Activated T-helper 1 cell treated with Interleukin-2 at 50 U/mL for 16 hours (primary cell): ENCODE results near the gene METRN.

Source experiments
- DNase-seq: peaks from one replicate; pipeline ENCODE4 v3.0.0-alpha.2; 2020; ENCODE audit warnings: low read depth

The METRN gene

GRCh38 chr16:760065-760464 is 45.1 kb downstream of the METRN start:
- DNase-seq, result no peak

GRCh38 chr16:760545-761343 is 45.8 kb downstream of the METRN start, which contains the start of gene MSLN:
TSS of gene MSLN (plus strand) at chr16:760734. CDS start at chr16:762681, 1,947 bp downstream.
- no peak for DNase-seq

GRCh38 chr16:761625-762513 is 47.0 kb downstream of the METRN start:
- no peak for DNase-seq

- DNase-seq, result no peak
Observed at GRCh38 chr16:762595-763268, 47.8 kb downstream of the METRN start.

- DNase-seq, result no peak
Observed at GRCh38 chr16:763369-764183, 48.7 kb downstream of the METRN start.

GRCh38 chr16:764184-764750 is 49.3 kb downstream of the METRN start:
- DNase-seq, result no peak

GRCh38 chr16:764848-765487 is 50.0 kb downstream of the METRN start:
- DNase-seq, result no peak

GRCh38 chr16:765488-765865 is 50.6 kb downstream of the METRN start:
- no peak for DNase-seq

GRCh38 chr16:766008-766819 is 51.3 kb downstream of the METRN start:
- no peak for DNase-seq

- no peak for DNase-seq
Observed at GRCh38 chr16:766820-767640, 52.1 kb downstream of the METRN start.

- no peak for DNase-seq
Observed at GRCh38 chr16:767743-768235, 52.9 kb downstream of the METRN start.

GRCh38 chr16:768428-768827 is 53.5 kb downstream of the METRN start:
- DNase-seq, result no peak
